ENCODE results near the gene SLC16A2. TPM values are rescaled to one million over a fixed set of nuclear protein-coding genes. Genes with fewer than 3 reads are reported as not detected.

SLC16A2 gene
- total RNA-seq, 4 donors from 2014 or later = 8.0 to 15.8 (median 10.2) TPM

DNA sequence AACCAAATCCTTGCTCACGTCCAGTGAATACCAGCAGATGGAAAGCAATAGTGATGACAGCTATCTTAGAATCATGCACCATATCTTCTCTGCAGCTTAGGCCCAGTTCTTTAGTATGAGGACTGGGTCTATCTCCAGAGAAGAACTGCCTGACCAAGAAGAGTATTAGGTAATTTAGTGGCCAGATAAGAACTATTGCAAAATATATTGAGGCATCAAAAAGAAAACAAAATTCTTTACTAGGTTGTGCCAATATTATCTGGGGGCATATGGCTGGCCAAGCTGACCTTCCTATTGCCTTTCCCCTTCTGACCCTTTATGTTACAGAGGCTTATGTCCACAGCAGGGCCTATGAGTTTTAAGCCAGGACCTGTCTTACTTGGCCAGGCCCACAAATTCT, 101.9 kb downstream of the SLC16A2 start:
- DNase-seq (ENCODE audit: low spot score) (no peak), ATAC-seq (ENCODE audit: low FRiP score) (peak; percentile 24)
- TF ChIP-seq, protein P1, sequence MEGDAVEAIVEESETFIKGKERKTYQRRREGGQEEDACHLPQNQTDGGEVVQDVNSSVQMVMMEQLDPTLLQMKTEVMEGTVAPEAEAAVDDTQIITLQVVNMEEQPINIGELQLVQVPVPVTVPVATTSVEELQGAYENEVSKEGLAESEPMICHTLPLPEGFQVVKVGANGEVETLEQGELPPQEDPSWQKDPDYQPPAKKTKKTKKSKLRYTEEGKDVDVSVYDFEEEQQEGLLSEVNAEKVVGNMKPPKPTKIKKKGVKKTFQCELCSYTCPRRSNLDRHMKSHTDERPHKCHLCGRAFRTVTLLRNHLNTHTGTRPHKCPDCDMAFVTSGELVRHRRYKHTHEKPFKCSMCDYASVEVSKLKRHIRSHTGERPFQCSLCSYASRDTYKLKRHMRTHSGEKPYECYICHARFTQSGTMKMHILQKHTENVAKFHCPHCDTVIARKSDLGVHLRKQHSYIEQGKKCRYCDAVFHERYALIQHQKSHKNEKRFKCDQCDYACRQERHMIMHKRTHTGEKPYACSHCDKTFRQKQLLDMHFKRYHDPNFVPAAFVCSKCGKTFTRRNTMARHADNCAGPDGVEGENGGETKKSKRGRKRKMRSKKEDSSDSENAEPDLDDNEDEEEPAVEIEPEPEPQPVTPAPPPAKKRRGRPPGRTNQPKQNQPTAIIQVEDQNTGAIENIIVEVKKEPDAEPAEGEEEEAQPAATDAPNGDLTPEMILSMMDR (IDR thresholded peaks at IDR 0.05) = no peak

DNA sequence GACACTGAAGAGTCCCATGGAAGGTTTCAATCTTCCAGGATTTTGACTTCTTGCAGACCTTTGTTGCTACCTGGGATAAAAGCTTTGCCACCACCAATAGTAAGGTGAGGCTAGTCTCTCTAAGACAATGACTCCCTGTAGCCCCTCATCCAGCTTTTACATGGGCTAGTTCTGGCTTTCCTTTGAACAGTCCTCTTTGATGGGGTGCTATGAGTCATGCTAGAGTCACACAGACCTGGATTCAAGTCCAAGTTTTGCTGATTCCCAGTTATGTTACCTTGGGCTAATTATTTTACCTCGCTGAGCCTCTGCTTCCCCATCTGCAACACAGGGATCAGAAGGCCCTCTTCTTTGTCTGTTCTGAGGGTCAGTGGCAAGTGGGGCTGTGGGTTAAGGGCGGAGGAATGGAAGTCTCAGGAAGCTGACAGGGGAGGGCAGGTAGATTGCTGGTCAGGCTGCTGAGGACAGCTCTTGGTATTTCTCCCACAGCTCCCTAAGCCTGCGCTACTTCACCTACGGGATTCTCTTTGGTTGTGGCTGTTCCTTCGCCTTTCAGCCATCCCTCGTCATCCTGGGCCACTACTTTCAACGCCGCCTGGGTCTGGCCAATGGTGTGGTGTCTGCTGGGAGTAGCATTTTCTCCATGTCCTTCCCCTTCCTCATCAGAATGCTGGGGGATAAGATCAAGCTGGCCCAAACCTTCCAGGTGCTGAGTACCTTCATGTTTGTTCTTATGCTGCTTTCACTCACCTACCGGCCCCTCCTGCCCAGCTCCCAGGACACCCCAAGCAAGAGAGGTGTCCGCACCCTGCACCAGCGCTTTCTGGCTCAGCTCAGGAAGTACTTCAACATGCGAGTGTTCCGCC, 102.8 kb downstream of the SLC16A2 start:
- ATAC-seq (ENCODE audit: low FRiP score) = no peak
- TF ChIP-seq, protein P1 (IDR thresholded peaks at IDR 0.05) = no peak

DNA sequence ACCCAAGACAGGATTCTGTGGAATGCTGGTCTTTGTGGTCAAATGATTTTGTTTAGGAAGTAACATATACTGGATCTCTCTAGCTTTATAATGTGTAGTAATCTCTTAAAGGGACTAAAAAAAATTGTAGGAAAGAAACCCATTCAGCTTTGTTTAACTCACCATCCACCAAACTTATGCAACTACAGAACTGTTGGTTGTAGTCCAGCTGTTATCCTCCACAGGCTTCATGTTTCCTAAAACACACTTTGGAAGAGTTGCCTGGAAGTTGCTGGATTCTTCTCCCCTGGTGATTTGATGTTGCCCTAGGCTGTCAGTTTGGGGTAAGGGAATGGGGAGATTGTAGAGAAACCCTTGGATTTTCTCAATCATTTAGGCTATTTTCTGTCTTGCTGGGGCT, 103.8 kb downstream of the SLC16A2 start:
- TF ChIP-seq, protein P1 (IDR thresholded peaks at IDR 0.05) = no peak
- ATAC-seq (ENCODE audit: low FRiP score) (no peak), DNase-seq (ENCODE audit: low spot score) (no peak)

More for the DNA sequence above, 102.8 kb downstream of the SLC16A2 start:
- DNase-seq (ENCODE audit: low spot score) = no peak

DNA sequence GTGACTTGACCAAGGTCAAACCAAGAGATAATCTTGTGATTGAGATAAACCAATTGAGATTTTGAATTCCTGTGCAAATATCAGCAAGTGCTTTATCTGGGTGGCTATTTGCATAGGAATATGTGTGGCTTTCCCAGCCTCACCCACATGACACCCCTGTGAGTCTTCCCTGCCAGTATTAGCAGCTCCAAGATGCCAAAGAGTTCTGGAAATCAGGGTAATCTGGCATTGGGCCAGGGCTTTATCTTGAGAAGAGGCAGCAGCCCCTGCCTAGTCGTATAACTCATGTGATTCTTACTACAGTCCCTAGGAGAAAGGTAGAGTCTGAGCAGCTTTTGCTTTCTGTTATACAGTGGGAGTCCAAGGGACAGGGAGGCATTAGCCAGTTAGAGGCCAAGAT, 105.5 kb downstream of the SLC16A2 start:
- ATAC-seq (ENCODE audit: low FRiP score) (peak; percentile 16), DNase-seq (ENCODE audit: low spot score) (no peak)
- TF ChIP-seq, protein P1 (IDR thresholded peaks at IDR 0.05) = no peak

DNA sequence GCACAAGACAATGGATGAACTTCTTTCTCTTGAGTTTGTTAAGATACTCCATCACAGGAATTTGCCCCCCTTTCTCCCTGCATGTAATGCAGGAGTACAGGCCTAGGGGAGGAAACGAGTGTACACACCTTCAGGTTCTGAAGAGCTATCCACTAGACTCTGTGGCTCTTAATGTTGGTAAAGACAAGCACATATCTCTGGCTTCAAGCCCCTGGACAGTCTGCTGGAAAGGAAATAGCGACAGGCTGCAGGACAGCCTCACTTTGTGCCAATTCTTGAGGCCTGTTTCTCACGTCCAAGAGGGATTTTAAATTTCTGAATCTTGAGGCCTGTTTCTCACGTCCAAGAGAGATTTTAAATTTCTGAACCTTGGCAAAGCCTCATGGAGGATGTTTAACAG, 106.1 kb downstream of the SLC16A2 start:
- TF ChIP-seq, protein P1 (IDR thresholded peaks at IDR 0.05) = no peak
- ATAC-seq (ENCODE audit: low FRiP score) (no peak), DNase-seq (ENCODE audit: low spot score) (no peak)

DNA sequence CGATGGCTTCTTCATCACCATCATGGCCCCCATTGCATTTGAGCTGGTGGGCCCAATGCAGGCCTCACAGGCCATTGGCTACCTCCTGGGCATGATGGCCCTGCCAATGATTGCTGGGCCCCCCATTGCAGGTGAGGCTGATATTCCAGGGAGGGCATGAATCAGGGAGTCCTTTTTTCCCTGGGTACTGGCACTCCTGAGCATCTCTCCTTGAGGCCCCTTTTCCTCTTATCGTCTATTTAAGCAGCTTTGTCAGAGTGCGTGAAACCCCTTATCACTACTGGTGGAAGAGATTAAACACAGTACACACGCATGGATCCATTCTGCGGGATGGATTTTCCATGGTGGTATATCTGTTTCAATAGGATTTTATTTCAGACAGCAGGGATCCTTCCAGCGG, 108.0 kb downstream of the SLC16A2 start:
- no peak for ATAC-seq (ENCODE audit: low FRiP score)
- TF ChIP-seq, protein P1 (IDR thresholded peaks at IDR 0.05) = no peak
- DNase-seq (ENCODE audit: low spot score) = no peak

DNA sequence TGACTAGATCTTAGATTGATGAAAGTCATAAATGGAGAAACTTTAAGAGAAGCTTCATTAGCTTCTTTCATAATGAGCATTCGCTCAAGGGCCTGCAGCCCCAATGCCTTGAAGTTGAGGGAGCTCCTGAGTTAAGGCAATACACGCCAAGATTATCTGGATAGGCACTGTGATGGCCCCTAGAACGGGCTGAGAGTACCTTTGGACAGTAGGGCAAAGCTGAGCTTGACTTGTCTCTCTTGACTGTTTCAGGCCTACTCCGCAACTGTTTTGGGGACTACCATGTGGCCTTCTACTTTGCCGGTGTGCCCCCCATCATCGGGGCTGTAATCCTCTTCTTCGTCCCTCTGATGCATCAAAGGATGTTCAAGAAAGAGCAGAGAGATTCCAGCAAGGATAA, 109.8 kb downstream of the SLC16A2 start:
- DNase-seq (ENCODE audit: low spot score) = no peak
- TF ChIP-seq, protein P1 (IDR thresholded peaks at IDR 0.05) = no peak
- ATAC-seq (ENCODE audit: low FRiP score) = no peak

All from omental fat pad (tissue), 4 donors.